A673 (cell line): ENCODE results near the gene GPR27.

Source experiments
- CTCF ChIP-seq: fragments of 300-800, 200-600 bp; sonication (generic); conservative IDR thresholded peaks from 2 replicates; pipeline ENCODE4 v1.5.1; 2017; ENCODE audit warnings: low read depth, mild to moderate bottlenecking, antibody characterized with exemption, low read length, moderate library complexity, mixed read lengths
- EZH2 ChIP-seq: fragments of 200-600 bp; sonication (generic); IDR thresholded peaks from 2 replicates; pipeline ENCODE4 v1.6.1; 2017; ENCODE audit warnings: borderline replicate concordance, low read depth, mild to moderate bottlenecking, mixed read lengths, antibody characterized with exemption, low read length; ENCODE audit not compliant: poor library complexity, severe bottlenecking

DNA sequence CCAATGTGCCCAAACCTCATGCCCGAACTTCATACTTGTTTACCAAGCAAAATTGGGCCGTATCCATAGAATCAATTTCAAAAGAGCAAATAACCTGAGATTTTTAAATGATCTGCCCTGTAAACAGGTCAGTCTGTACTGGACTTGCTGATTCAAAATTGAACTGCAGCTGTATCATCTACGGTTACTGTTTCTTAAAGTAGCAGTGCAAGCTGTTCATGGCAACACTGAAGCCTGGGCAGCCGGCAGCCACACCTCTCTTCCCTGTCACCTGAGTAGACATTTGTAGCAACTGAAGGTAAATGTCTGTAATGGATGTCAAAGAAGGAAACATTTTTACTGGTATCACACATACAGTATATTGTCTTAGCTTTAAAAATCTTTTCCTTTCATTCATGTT is 39.1 kb upstream of the GPR27 start:
- TF ChIP-seq CTCF (no peak), EZH2 (no peak)
